GM10248 (cell line): ENCODE measurements around the gene SMPD1.

Experiments
- CTCF ChIA-PET: fragments of 300-600 bp; sonication (Branson Sonifier 250); formaldehyde crosslinking; extraction: SDS; loops from one replicate; lab custom pipeline; 2021; ENCODE audit warnings: antibody characterized with exemption; lab: Yijun Ruan, JAX
- POLR2A ChIA-PET: fragments of 350-650 bp; sonication (Branson Sonifier 250); formaldehyde crosslinking; extraction: SDS; loops from one replicate; lab custom pipeline; 2020; ENCODE audit warnings: antibody characterized with exemption; lab: Yijun Ruan, JAX
- DNase-seq: peaks from one replicate; pipeline ENCODE4 v3.0.0; 2012; ENCODE audit errors: extremely low spot score
- TF ChIP-seq, protein P1 (sequence below): IDR thresholded peaks from 2 replicates; pipeline ENCODE4 v1.5.1; 2012; ENCODE audit warnings: mild to moderate bottlenecking, low read depth; ENCODE audit errors: extremely low read depth, missing control alignments, control extremely low read depth

Gene SMPD1

DNA sequence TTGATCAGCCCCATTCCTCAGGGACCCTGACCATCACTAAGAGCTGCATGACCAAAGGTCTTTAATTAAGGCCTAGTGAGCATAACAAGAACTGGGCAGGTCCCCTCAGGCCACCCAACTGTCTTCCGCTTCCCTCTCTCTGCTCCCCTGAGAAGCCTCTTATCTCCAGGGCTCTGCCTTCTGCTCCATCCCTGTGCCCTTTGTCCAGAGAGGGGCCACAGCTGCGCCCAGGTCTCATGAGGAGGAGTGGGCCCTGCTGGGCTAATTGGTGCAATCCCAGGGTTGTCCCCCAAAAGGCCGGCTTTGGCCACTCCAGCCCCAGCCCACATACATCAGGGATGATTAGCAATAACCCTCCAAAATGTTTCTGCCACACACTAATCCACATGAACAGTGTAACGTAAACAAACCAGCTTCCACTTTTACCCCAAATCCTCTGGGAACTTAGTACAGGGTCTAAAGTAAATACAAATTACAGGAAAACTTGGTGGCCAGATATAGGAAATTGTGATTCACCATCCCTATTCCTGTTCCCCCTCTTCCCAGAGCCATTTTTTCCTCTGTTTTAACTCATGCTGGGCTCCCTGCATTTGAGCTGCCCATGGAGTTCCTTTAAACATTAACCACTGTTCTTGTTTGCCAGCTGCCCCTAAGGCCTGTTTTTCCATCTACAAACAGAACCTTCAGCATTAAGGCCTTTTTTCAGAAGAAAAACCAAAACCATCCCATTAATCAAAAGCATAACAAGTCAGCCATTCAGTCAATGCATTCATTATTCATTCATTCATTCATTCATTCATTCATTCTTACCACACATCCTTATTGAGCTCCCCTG lies 35.4 kb upstream of the SMPD1 start:
- POLR2A ChIA-PET, result no interaction called here

DNA sequence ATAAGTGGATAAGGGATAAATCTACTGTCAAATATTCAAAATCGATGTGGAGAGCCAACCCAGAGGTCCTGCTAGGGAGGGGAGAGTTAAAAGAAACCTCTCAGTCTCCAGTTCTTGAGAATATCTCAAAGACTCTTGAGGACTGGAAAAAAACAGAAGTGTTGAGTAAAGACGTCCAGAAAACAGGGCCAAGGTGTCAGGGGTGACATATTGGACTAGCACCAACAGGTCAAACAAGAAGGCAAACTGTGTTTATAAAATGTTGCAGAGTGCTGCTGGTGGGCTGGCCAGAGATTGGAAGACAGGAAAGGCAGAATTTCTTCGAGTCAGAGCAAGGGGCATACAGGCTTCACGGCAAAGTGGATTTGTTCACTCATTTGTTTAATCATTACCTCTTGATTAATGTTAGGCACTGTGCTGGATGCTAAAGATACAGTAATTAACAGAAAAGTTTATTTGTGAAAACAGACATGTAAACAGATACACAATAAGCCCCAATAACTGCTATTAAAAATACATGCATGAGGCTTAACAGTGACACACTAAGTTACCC lies 33.7 kb upstream of the SMPD1 start:
- DNase-seq, result no peak
- TF ChIP-seq, protein P1, sequence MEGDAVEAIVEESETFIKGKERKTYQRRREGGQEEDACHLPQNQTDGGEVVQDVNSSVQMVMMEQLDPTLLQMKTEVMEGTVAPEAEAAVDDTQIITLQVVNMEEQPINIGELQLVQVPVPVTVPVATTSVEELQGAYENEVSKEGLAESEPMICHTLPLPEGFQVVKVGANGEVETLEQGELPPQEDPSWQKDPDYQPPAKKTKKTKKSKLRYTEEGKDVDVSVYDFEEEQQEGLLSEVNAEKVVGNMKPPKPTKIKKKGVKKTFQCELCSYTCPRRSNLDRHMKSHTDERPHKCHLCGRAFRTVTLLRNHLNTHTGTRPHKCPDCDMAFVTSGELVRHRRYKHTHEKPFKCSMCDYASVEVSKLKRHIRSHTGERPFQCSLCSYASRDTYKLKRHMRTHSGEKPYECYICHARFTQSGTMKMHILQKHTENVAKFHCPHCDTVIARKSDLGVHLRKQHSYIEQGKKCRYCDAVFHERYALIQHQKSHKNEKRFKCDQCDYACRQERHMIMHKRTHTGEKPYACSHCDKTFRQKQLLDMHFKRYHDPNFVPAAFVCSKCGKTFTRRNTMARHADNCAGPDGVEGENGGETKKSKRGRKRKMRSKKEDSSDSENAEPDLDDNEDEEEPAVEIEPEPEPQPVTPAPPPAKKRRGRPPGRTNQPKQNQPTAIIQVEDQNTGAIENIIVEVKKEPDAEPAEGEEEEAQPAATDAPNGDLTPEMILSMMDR, result no peak
- POLR2A ChIA-PET, result no interaction called here
- CTCF ChIA-PET, result interaction anchor here (0.6 to 6.8 kb wide), 3 partner anchors 18 to 107 kb away, joined by 3 to 84 read pairs (median 25); no protein-coding TSS in a partner anchor

More for the DNA sequence above, 35.4 kb upstream of the SMPD1 start:
- no peak for DNase-seq
- CTCF ChIA-PET, result interaction anchor here (0.9 to 7.3 kb wide), 24 partner anchors 8 to 878 kb away, joined by 3 to 115 read pairs (median 6); no protein-coding TSS in a partner anchor
- TF ChIP-seq, protein P1, result no peak

DNA sequence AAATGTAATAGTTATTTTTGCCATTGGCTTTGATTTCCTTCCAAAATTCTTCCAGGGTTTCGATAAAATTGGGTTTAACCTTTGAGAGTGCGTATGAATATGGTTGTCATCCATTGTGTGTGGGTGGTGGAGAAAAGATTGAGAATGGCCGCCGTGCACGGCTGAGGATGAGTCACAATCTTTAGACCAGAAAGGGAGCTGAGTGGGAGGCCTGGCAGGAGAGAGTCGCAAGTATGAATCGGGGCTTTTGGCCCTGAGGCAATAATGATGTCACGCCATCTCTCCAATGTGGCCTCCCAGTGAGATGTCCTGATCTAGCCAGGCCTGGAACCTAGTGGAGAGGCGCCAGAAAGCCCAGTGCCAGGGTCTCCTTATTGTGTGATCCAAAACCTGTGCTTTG lies 33.1 kb upstream of the SMPD1 start:
- DNase-seq, result no peak
- TF ChIP-seq, protein P1, result no peak
- CTCF ChIA-PET, result interaction anchor here (0.8 to 6.8 kb wide), 3 partner anchors 19 to 106 kb away, joined by 3 to 84 read pairs (median 3); no protein-coding TSS in a partner anchor
- POLR2A ChIA-PET, result no interaction called here

DNA sequence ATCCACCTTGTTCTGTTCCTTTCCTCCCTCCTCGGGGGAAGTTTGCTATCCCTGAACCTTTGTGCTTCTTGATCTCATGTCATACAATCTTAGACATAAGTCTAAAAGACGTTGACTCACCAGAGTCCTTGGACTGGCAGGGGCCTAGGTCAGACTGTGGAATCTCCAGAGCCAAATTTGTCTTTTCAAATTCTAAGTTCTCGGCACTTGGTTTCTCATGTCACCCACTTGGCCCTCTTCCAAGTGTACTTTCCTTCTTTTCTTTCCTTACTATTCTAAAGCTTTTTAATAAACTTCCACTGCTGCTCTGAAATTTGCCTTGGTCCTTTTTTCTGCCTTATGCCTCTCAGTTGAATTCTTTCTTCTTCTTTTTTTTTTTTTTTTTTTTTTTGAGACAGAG lies 30.1 kb upstream of the SMPD1 start:
- POLR2A ChIA-PET, result no interaction called here
- TF ChIP-seq, protein P1, result no peak
- CTCF ChIA-PET, result interaction anchor here (6.2 to 6.7 kb wide), 2 partner anchors 17 to 109 kb away, joined by 66 to 87 read pairs; no protein-coding TSS in a partner anchor
- DNase-seq, result no peak

DNA sequence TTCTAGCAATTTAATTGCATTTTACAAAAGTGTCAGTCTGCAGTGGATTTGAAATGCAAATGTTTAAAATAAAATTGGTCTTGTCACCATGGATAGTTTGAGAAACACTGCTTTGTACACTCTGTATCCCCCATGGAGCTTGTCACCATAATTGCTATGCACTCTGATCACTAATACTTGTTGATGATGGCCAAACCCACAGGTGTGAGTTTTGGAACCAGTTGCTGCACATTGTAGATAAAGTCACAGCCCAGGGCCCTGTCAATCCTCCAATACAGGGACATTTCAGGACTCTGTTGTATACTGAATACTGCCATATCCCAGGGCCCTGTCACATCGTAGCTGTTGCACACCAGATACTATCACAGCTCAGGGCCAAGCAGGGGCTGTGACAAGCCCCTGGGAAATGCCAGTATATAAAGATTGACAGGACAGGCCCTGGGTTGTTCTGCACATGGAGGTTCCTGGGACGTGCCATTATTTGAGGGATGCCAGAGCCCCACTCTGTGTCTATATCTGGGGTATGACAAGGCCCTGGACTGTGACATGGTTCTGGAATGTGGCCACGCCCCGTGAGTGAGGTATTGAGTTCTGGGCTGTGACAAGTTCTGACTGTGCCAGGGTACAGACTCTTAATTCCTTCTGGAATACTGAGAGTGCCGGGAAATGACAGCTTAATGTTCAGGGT lies 27.9 kb upstream of the SMPD1 start:
- ChIA-PET CTCF (interaction anchor here (0.6 to 6.7 kb wide), 58 partner anchors 8 to 381 kb away, joined by 3 to 87 read pairs (median 4); partner anchors contain the start of genes APBB1, CAVIN3, CCKBR and FHIP1B), POLR2A (no interaction called here)
- TF ChIP-seq, protein P1, result no peak
- no peak for DNase-seq
